GM18507 (cell line): Measurements from ENCODE around the gene TENT4A.

Experiments
- DNase-seq: peaks from one replicate; pipeline ENCODE4 v3.0.0; 2011; ENCODE audit warnings: low read depth; ENCODE audit not compliant: insufficient read length; ENCODE audit errors: extremely low spot score
- FAIRE-seq: peaks from 2 replicates; lab custom pipeline; 2011; peaks lifted over from hg19 to GRCh38; lab: Jason Lieb, UNC

TENT4A gene

DNA sequence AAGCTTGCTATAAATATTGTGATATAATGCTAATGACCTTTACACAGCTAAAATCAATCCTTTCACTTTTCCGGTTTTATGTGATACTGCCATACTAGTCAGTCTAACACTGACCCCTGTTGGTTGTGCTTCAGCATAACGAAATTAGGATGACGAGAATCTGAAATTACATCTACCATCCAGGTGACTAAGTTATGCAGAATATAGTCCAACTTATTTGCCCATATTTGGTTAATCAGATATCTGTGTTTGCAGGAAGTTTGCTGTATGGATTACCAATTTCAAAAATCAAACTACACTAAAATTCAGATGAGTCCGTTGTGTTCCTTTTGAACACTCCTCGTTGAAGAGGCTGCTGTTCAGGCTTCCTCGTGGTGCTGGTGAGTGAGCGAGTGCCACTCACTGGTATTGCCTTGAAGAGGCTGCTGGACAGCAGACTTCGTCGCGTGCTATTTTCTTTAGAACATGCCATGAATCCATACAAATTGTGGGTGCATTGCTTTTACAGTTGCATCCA lies 32.5 kb downstream of the TENT4A start:
- peak; percentile 68 for FAIRE-seq
- DNase-seq = peak; percentile 40

GRCh38 chr5:6746244-6746643 lies 33.0 kb downstream of the TENT4A start:
- DNase-seq (no peak), FAIRE-seq (no peak)

- no peak for FAIRE-seq
- no peak for DNase-seq
These were observed 33.9 kb downstream of the TENT4A start for GRCh38 chr5:6747103-6747502.

DNA sequence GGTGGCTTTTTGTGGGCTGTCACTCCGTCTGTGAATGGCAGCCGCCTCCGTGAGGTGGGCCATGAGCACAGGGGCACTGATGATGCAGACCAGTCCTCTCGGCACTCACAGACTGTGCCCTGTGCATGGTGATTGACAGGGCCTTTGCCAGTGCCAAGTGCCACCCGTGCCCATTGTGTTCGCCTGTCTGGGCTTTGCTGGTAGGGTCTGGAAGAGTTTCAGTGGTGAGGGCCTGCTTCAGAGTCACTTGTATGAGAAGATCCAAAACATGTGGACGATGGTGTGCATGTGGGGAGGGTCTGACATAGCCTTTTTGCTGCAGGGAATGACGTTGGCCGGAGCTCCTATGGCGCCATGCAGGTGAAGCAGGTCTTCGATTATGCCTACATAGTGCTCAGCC lies 34.9 kb downstream of the TENT4A start:
- DNase-seq (no peak), FAIRE-seq (no peak)

DNA sequence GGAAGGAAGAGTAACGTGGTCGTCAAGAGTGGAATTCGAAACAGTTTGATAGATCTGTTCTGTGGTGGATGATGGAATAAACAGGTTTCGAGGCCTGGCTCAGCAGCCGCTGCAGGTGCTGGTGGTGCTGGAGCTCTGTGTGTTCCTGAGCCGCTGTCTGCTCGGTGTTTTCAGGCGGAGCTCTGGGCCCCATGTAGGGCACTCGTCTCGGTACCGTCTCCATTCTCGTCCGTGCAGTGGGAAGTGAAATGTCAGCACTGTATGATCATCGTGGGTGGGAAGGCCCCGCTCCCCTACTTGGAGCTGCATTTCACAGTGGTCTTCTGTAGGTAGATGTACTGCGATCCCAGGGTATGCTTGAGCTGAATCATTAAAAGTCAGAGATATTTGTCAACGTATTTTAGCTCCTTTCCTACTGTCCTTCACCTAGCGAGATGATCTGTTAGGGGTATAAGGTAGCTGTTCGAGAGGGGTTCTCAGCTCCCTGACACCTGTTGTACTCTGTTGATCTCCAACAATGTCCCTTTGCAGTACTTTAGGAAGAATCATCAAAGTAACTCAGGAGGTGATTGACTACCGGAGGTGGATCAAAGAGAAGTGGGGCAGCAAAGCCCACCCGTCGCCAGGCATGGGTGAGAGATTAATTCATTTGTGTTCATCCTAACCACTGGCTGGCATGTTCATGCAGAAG lies 35.9 kb downstream of the TENT4A start:
- DNase-seq (no peak), FAIRE-seq (no peak)

DNA sequence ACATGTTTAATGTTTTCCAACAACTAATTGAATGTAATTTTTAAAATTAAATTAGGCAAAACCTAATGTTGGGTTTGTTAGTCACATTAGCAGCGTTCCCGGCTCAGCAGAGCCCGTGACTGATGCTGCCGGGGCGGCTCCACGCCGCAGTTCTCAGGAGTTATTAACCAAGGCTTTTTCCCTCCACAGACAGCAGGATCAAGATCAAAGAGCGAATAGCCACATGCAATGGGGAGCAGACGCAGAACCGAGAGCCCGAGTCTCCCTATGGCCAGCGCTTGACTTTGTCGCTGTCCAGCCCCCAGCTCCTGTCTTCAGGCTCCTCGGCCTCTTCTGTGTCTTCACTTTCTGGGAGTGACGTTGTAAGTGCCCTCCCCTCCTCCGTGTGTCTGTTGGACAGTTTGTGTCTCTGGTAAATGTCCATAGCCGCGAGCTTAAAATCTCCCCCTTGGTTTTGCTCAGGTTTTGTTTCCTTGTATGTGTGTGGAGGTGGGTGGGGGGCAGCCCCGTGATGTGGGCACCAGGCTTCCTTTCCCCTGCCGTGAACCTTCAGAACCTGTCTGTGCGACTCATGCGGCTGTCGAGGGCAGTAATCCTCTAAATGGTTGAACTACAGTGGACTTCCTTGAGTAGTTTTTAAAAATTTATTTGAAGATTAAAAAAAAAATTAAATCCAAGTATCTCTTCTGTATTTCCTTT lies 37.1 kb downstream of the TENT4A start:
- FAIRE-seq (no peak), DNase-seq (no peak)

DNA sequence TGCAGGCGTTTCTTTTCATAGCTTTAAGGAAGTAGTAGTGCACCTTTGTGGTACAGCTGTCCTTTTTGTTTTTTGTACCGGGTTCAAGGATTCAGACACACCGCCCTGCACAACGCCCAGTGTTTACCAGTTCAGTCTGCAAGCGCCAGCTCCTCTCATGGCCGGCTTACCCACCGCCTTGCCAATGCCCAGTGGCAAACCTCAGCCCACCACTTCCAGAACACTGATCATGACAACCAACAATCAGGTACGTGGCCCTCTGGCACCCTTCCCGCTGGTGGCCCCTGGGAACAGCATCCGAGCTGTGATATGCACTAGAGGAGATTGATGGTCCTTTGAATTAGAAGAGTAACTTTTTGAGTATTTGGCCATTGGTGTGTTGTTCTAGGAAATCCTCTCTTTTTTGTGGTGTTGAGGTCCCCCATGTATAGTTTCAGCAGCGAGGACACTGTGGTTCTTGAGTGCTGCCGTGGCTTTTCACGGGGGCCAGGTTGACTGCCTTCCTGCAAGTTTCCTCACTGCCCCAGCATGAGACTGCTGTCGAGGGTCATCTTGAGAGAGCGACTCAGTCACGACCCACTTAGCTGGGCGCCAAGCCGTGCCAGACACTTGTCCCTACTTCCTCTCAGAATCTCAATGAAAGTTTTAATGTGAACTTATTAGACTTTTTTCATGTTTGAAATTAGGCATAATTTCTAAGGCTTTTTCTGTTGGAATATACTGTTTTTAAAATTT lies 37.9 kb downstream of the TENT4A start:
- FAIRE-seq (no peak), DNase-seq (no peak)

- FAIRE-seq = no peak
These were observed 39.0 kb downstream of the TENT4A start for GRCh38 chr5:6752236-6752635.

DNA sequence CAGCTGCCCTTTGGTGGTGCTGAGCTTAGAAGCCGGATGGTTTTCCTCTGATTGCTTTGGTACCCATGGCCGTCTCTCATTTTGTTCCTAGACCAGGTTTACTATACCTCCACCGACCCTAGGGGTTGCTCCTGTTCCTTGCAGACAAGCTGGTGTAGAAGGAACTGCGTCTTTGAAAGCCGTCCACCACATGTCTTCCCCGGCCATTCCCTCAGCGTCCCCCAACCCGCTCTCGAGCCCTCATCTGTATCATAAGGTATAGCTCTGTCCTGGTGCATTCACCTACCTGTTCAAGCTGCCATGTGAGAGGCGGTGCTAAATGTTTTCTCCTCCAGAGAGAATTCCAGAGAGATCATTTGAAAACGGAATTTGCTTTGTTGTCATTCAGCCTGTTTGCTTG lies 39.5 kb downstream of the TENT4A start:
- FAIRE-seq (no peak), DNase-seq (no peak)

More at GRCh38 chr5:6752236-6752635, 39.0 kb downstream of the TENT4A start:
- DNase-seq = no peak

- FAIRE-seq = no peak
- no peak for DNase-seq
These were observed 40.6 kb downstream of the TENT4A start for GRCh38 chr5:6753851-6754250.

GRCh38 chr5:6754766-6755165 lies 41.5 kb downstream of the TENT4A start:
- no peak for FAIRE-seq
- DNase-seq = no peak

DNA sequence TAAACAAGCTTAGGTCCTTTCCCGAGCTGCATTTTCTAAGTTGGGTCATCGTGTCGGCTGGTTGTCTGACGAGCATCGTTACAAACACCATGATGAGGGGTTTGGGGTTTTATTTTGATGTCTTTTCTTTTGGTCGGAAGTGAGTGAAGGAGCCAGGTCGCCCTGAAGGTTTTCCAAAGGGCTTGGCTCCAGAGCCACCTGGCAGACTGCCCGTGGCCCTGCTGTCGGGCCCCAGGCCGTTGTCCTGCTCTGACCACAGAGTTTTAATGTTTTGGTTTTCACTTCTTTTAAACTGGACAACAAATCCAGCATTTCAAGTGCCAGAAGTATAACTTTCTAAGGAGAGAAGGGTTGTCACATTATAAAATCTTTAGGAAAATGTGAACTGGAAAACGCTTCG lies 42.3 kb downstream of the TENT4A start:
- no peak for FAIRE-seq
- DNase-seq = no peak

DNA sequence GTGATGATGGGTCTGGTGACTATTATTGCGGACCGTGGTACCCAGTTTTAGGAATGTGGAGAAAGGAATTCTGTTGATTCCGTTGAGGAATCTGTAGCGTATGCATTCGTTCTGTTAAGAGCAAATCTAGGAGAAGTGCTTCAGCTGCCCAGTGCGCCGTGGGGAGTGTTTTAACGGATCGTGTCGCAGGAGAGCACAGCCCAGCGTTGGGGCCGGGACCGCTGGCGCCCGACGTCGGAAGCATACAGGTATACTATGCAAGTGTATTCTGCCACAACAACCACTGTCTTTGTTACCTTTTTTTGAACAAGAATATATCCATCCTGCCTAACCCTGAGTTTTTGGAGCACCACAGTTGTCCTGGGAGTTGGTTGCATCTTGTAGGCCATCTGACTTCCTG lies 42.7 kb downstream of the TENT4A start:
- DNase-seq (no peak), FAIRE-seq (no peak)

- DNase-seq (no peak), FAIRE-seq (no peak)
These were observed 44.3 kb downstream of the TENT4A start for GRCh38 chr5:6757414-6757969.

DNA sequence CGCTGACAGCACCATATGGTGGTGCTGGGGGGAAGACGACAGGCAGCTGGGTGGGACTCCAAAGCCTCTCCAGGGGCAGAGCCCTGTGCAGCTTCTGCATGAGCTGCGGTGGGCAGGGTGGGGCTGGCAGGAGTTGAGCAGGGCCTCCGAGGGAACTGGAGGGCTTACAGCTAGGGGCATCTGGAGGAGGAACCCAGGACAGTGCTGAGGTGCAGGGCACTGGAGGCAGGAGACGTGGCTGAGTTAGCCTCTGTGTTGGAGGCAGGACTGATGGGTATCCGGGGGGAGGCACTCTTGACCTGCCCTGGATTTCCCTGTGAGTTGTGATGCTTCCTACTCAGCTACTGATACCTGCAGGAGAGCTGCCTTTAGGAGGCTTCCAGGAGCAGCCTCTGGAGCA lies 45.0 kb downstream of the TENT4A start:
- DNase-seq (no peak), FAIRE-seq (no peak)

DNA sequence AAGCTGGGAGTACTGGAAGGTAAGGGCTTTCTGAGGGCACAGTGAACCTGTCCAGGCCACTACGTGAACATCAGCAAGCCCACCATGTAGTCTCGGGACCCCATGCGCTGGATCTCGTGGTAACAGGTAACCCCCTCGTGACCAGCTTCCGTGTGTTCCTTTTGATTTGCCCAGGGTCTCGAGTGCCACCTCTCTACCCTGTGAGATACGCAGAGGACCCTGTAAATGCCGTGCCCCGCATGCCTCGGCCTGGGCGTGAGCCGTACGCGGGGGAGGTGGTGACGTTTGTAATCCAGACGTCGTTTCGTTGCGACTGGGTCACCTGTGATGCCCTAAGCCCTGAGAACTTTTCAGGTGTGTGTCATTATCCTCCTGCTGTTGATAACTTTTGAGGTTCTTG lies 45.5 kb downstream of the TENT4A start:
- DNase-seq (no peak), FAIRE-seq (no peak)

DNA sequence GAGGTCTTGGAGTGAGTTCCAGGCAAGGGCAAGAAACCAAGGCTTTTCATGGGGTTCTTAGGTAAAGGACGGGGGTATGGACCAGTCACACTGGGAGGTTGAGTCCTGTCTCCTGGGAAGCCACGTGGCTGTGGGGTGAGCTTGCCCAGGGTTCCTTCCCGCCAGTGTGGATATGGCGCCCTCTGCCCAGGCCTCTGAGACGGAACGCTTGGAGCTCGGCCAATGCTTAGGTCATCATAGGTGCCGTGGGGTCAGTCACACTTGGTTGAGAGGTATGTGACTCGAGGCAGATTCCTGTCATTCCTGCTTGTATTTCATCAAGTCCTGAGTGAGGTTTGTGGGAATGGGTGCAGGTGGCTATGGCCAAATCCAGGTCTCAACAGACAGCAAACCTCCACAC lies 46.2 kb downstream of the TENT4A start:
- DNase-seq = no peak
- FAIRE-seq = no peak

DNA sequence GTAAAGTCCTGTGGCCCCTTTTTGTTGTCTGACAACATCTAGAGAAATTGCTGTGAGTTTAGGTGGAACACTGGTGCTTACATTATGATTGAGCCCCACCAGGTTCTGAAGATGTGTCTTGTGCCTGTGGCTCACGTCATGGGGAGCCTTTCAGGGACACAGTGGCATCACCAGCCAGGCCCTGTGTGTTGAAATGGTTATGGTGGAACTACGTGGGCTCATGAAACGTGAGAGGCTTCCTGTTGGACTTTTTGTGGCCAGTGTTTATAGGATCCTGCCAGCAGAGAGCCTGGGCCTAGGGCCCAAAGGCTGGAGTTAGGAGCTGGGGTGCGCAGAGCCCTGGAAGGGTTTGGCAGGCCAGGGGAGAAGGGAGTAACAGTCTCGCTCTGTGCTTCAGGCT lies 46.8 kb downstream of the TENT4A start:
- FAIRE-seq (no peak), DNase-seq (no peak)

- DNase-seq (no peak), FAIRE-seq (no peak)
These were observed 47.5 kb downstream of the TENT4A start for GRCh38 chr5:6760686-6761085.

DNA sequence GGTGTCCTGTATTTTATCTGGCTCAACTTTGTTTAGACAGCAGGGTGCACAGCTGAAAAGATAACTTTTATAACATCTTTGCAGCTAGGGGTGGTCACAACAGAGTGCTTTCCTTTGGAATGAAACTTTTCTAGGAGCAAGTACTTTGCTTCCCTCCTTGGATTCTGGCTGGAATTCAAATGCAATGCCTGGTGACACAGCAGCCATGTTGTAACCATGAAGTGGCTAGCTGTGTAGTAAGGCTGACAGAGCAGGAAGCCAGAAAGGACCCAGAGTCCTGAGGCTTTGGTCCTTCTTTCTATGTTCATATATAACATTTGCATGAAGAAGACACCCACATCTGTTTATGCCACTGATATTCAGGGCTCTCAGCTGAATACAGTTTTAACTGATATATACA lies 48.1 kb downstream of the TENT4A start:
- FAIRE-seq (no peak), DNase-seq (no peak)
